K562 (cell line): Measurements from ENCODE around the gene IL13. TPM values are rescaled to one million over a fixed set of nuclear protein-coding genes. Genes with fewer than 3 reads are reported as not detected.

Source experiments
- ATAC-seq: fragments of 200-7000 bp; cut with Tn5 transposase; 3 replicates; pipeline ENCODE4 v1.9.1; 2020; ENCODE audit warnings: moderate library complexity
- BruUV-seq: library from RNA; stranded (reverse); fragments of 400-500 nt; replicated peaks from 2 replicates; lab custom pipeline; 2021; lab: Mats Ljungman, UMichigan
- CTCF ChIA-PET: fragments of 300-600 bp; formaldehyde crosslinking; extraction: SDS; loops from one replicate; lab custom pipeline; 2021; ENCODE audit warnings: low intra/inter-chr PET ratio; lab: Yijun Ruan, JAX
- POLR2A ChIA-PET: fragments of 300-600, 350-650 bp; sonication (Branson Sonifier 250); formaldehyde crosslinking; extraction: SDS; loops from one replicate; lab custom pipeline; 2021; ENCODE audit warnings: antibody characterized with exemption, inconsistent platforms; lab: Yijun Ruan, JAX
- DNase-seq, 4 experiments: peaks; one replicate each; pipeline versions ENCODE4 v3.0.0 to v3.0.0-alpha.2; 2011 to 2018; ENCODE audit warnings: low spot score in 3 of 4, mixed read lengths in 3 of 4; ENCODE audit errors: extremely low read depth in 1 of 4
- FAIRE-seq: peaks from 2 replicates; lab custom pipeline; 2011; peaks lifted over from hg19 to GRCh38; lab: Jason Lieb, UNC
- H2AFZ ChIP-seq: 2 replicates; pipeline ENCODE4 v1.6.0; 2011; ENCODE audit warnings: low read depth, low read length, control low read depth, inconsistent platforms
- H3K27ac ChIP-seq: fragments of 200-600 bp; 3 replicates; pipeline ENCODE4 v1.8.0; 2011; ENCODE audit warnings: low read depth, mild to moderate bottlenecking, control low read depth, inconsistent platforms, low read length, moderate library complexity, mixed read lengths; ENCODE audit errors: extremely low read depth
- H3K27me3 ChIP-seq, 2 experiments: fragments of 300-600 bp in 1 of 2; 2 replicates in 1 of 2; 3 replicates in 1 of 2; pipeline versions ENCODE4 v1.6.0 to v1.8.0; 2011; ENCODE audit warnings: inconsistent platforms in 2 of 2, low read length in 2 of 2, mild to moderate bottlenecking in 1 of 2, mixed read lengths in 1 of 2, moderate library complexity in 1 of 2; ENCODE audit not compliant: control insufficient read depth in 2 of 2, insufficient read depth in 2 of 2
- H3K36me3 ChIP-seq: fragments of 300-600 bp; 3 replicates; pipeline ENCODE4 v1.8.0; 2011; ENCODE audit warnings: mild to moderate bottlenecking, low read length, inconsistent platforms; ENCODE audit not compliant: control insufficient read depth, insufficient read depth
- H3K4me1 ChIP-seq, 2 experiments: fragments of 200-600 bp in 1 of 2; replicated peaks in 1 of 2; 2 replicates in 1 of 2; 3 replicates in 1 of 2; pipeline versions ENCODE4 v1.5.1 to v1.8.0; 2011; ENCODE audit warnings: inconsistent platforms in 2 of 2, low read length in 2 of 2, mild to moderate bottlenecking in 1 of 2, mixed read lengths in 1 of 2, moderate library complexity in 1 of 2; ENCODE audit not compliant: control insufficient read depth in 2 of 2, insufficient read depth in 2 of 2
- H3K4me2 ChIP-seq: 2 replicates; pipeline ENCODE4 v1.6.1; 2011; ENCODE audit warnings: low read length, control low read depth, inconsistent platforms, mixed read lengths; ENCODE audit not compliant: insufficient read depth
- H3K4me3 ChIP-seq: fragments of 200-600 bp; sonication (generic), shearing (Covaris generic); 2 replicates; pipeline ENCODE4 v1.5.1; 2016; ENCODE audit warnings: control low read depth, inconsistent platforms
- H3K79me2 ChIP-seq: fragments of 200-600 bp; 3 replicates; pipeline ENCODE4 v1.8.0; 2011; ENCODE audit warnings: low read length, inconsistent platforms; ENCODE audit not compliant: control insufficient read depth, insufficient read depth
- H3K9ac ChIP-seq, 2 experiments: 2 replicates each; pipeline versions ENCODE4 v1.6.0 to v1.6.1; 2011; ENCODE audit warnings: low read depth in 2 of 2, low read length in 2 of 2, control low read depth in 1 of 2, inconsistent platforms in 1 of 2, mild to moderate bottlenecking in 1 of 2, mixed read lengths in 1 of 2; ENCODE audit not compliant: insufficient read depth in 1 of 2
- H3K9me1 ChIP-seq: one replicate; pipeline ENCODE4 v1.6.0; 2011; ENCODE audit warnings: inconsistent platforms, mild to moderate bottlenecking, low read length, moderate library complexity; ENCODE audit not compliant: control insufficient read depth, insufficient read depth
- H3K9me3 ChIP-seq: replicated peaks from 2 replicates; pipeline ENCODE4 v1.5.1; 2011; ENCODE audit warnings: low read depth, low read length, inconsistent platforms; ENCODE audit not compliant: control insufficient read depth, insufficient read depth
- H4K20me1 ChIP-seq: replicated peaks from 2 replicates; pipeline ENCODE4 v1.6.1; 2011; ENCODE audit warnings: low read length, inconsistent platforms, mixed read lengths; ENCODE audit not compliant: control insufficient read depth, insufficient read depth
- ATF2 ChIP-seq: sonication (generic); formaldehyde crosslinking; IDR thresholded peaks from 2 replicates; pipeline ENCODE4 v1.8.1; 2022; ENCODE audit warnings: missing genetic modification reagents
- DPF2 ChIP-seq: fragments of 450-650 bp; IDR thresholded peaks from 2 replicates; pipeline ENCODE4 v1.6.1; 2016
- EGR1 ChIP-seq: fragments of 450-650 bp; conservative IDR thresholded peaks from 2 replicates; pipeline ENCODE4 v1.6.1; 2017; ENCODE audit warnings: mild to moderate bottlenecking
- HMG20B ChIP-seq: fragments of 250-450 bp; sonication (Bioruptor Pico); IDR thresholded peaks from 2 replicates; pipeline ENCODE4 v1.5.0; 2021; ENCODE audit warnings: mild to moderate bottlenecking
- IFI16 ChIP-seq: fragments of 250-450 bp; sonication (Bioruptor Pico); IDR thresholded peaks from 2 replicates; pipeline ENCODE4 v2.1.2; 2022; ENCODE audit warnings: mild to moderate bottlenecking, inconsistent platforms
- NFATC3 ChIP-seq: fragments of 450-650 bp; IDR thresholded peaks from 2 replicates; pipeline ENCODE4 v1.6.1; 2017; ENCODE audit warnings: mild to moderate bottlenecking
- RAD21 ChIP-seq, 2 experiments: fragments of 250-450 bp in 1 of 2; fragments of 450-650 bp in 1 of 2; sonication (Bioruptor Pico) in 1 of 2; formaldehyde crosslinking in 1 of 2; IDR thresholded peaks in 1 of 2; conservative IDR thresholded peaks in 1 of 2; 2 replicates each; pipeline versions ENCODE4 v1.4.0 to v1.8.0; 2020 to 2022; ENCODE audit warnings: mild to moderate bottlenecking in 2 of 2, moderate library complexity in 1 of 2
- RBM22 ChIP-seq: fragments of 200-400 bp; formaldehyde crosslinking; IDR thresholded peaks from 2 replicates; pipeline ENCODE4 v1.6.1; 2018; ENCODE audit warnings: low read length, low read depth; ENCODE audit not compliant: poor library complexity, severe bottlenecking
- RERE ChIP-seq: sonication (generic); formaldehyde crosslinking; IDR thresholded peaks from 2 replicates; pipeline ENCODE4 v1.8.0; 2023; ENCODE audit warnings: missing genetic modification reagents, mild to moderate bottlenecking, borderline replicate concordance
- SRSF9 ChIP-seq: fragments of 200-400 bp; formaldehyde crosslinking; IDR thresholded peaks from 2 replicates; pipeline ENCODE4 v1.6.1; 2017; ENCODE audit warnings: low read depth, low read length, borderline replicate concordance
- ZC3H11A ChIP-seq: IDR thresholded peaks from 2 replicates; pipeline ENCODE4 v1.6.1; 2012; ENCODE audit warnings: low read depth, low read length, improper control_type of control experiment
- ZNF143 ChIP-seq: sonication (generic); formaldehyde crosslinking; IDR thresholded peaks from 2 replicates; pipeline ENCODE4 v1.9.0; 2022; ENCODE audit warnings: mild to moderate bottlenecking, missing genetic modification reagents
- ZNF316 ChIP-seq: fragments of 450-650 bp; IDR thresholded peaks from 2 replicates; pipeline ENCODE4 v1.6.1; 2016
- ZNF696 ChIP-seq: fragments of 250-450 bp; sonication (Bioruptor Pico); conservative IDR thresholded peaks from 2 replicates; pipeline ENCODE4 v1.4.0; 2020; ENCODE audit warnings: mild to moderate bottlenecking, moderate library complexity
- ZNF740 ChIP-seq, 3 experiments: fragments of 200-800 bp in 1 of 3; sonication (Bioruptor generic) in 1 of 3; sonication (generic) in 1 of 3; formaldehyde crosslinking in 1 of 3; IDR thresholded peaks; 2 replicates each; pipeline versions ENCODE4 v1.6.1 to v1.8.0; 2016 to 2022; ENCODE audit warnings: mild to moderate bottlenecking in 2 of 3, missing compliant biosample characterization in 2 of 3, missing genetic modification characterization in 2 of 3, missing genetic modification reagents in 1 of 3
- WGBS: fragments of 100-300 bp; shearing (Covaris generic); methylation state at CpG from one replicate; pipeline ENCODE4 v1.1.6; 2016; ENCODE audit warnings: low coverage, mixed read lengths; ENCODE audit not compliant: insufficient coverage; ENCODE audit errors: missing lambda C conversion rate; 5-methylcytosine and 5-hydroxymethylcytosine counted together
- in situ Hi-C: fragments of 300-500 bp; cut with MboI; formaldehyde crosslinking; loops from 4 replicates; pipeline ENCODE4 v1.15.0; 2018; ENCODE audit warnings: inconsistent platforms, mixed read lengths
- intact Hi-C: fragments of 100-400 bp; cut with micrococcal nuclease; formaldehyde crosslinking; loops from 2 replicates; pipeline ENCODE4 v1.14.2; 2022
- polyA plus RNA-seq, 8 experiments: library from polyadenylated mRNA; depleted of rRNA in 4 of 8; stranded (reverse) in 5 of 8; unstranded in 3 of 8; fragments of >200 nt; fragmentation: Nextera tagmentation in 2 of 8; fragmentation: Illumina TruSeq in 1 of 8; extraction: Ambion mirVana in 2 of 8; extraction: Trizol in 1 of 8; gene quantifications; 2 replicates each; pipeline versions ENCODE4 v1.2.1 to v1.2.3, GENCODE V29; 2011 to 2014; ENCODE audit warnings: inconsistent platforms in 1 of 8, missing spikeins in 1 of 8
- total RNA-seq, 7 experiments: library from RNA; depleted of rRNA in 6 of 7; stranded (reverse); fragments of >200 nt in 6 of 7; fragmentation: Illumina TruSeq in 2 of 7; extraction: Trizol in 2 of 7; gene quantifications; 2 replicates each; pipeline versions ENCODE4 v1.2.1 to v1.2.3, GENCODE V29; 2011 to 2021; ENCODE audit warnings: low replicate concordance in 1 of 7

The IL13 gene
- total and polyA plus RNA-seq, 9 of the 15 experiments (the other 6 are each of a cell fraction or from before 2014, with no cell fraction given): not detected

GRCh38 chr5:132667309-132667708, 9.3 kb downstream of the IL13 start:
- ATAC-seq (no peak), FAIRE-seq (no peak), DNase-seq (peak in 1 of 4 experiments; percentile 4)
- Histone ChIP-seq H3K9me3 (no peaks in the 10 kb centered on the region), H3K4me1 (peaks cover 51 to 61% of the 10 kb centered on the region in 2 experiments), H3K9ac (0 out of 4 replicates have a peak overlapping the region, but pooled peaks of 1 of the 2 experiments have one; percentile 8), H3K4me2 (no peak overlapping the region), H3K36me3 (no peaks in the 10 kb centered on the region), H3K4me3 (no peak overlapping the region), H3K27ac (no peak overlapping the region; the same call in 2 of the 3 replicates), H3K79me2 (no peaks in the 10 kb centered on the region), H2AFZ (peak overlapping the region; percentile 93; the same call in 1 of the 2 replicates), H4K20me1 (no peaks in the 10 kb centered on the region), H3K9me1 (no peaks in the 10 kb centered on the region), H3K27me3 (no peaks in the 10 kb centered on the region)
- in situ Hi-C loops: no loop called here
- ChIA-PET POLR2A (interaction anchor here (1.0 to 1.7 kb wide), 3 partner anchors 9 to 199 kb away, joined by 3 to 10 read pairs (median 5); partner anchors contain the start of genes GDF9 and UQCRQ), CTCF (no interaction called here)
- intact Hi-C loops: no loop called here
- 75% methylated on average over 8 of the region's 10 CpGs for WGBS
- BruUV-seq: no TSS peak
- TF ChIP-seq HMG20B (CRISPR knock-in tag): no peak
- TF ChIP-seq RBM22: no peak
- TF ChIP-seq IFI16 (CRISPR knock-in tag): no peak
- no peak for TF ChIP-seq SRSF9
- no peak for TF ChIP-seq RAD21 (CRISPR knock-in tag; conservative IDR thresholded peaks at IDR 0.05 in 1 of 2, IDR thresholded peaks at IDR 0.05 in 1 of 2)
- no peak for TF ChIP-seq ATF2 (CRISPR knock-in tag)
- TF ChIP-seq RERE (CRISPR knock-in tag): no peak
- no peak for TF ChIP-seq EGR1
- TF ChIP-seq ZNF696 (CRISPR knock-in tag): no peak
- TF ChIP-seq ZNF143 (CRISPR knock-in tag): no peak
- no peak for TF ChIP-seq ZC3H11A
- TF ChIP-seq ZNF316: no peak
- no peak for TF ChIP-seq NFATC3
- no peak for TF ChIP-seq ZNF740 (CRISPR knock-in tag; IDR thresholded peaks at IDR 0.05)
- no peak for TF ChIP-seq ZNF740 (tag; IDR thresholded peaks at IDR 0.05)
- no peak for TF ChIP-seq DPF2
